Mucosa of descending colon (tissue), 3 donors: ENCODE results near the gene ATP8A2. TPM values are rescaled to one million over a fixed set of nuclear protein-coding genes. Genes with fewer than 3 reads are reported as not detected.

Experiments
- ATAC-seq: fragments of 200-7000 bp; cut with Tn5 transposase; one replicate; pipeline ENCODE4 v1.9.1; 2020; ENCODE audit warnings: mild to moderate bottlenecking, moderate library complexity
- DNase-seq, 3 donors: peaks; one replicate each; pipeline ENCODE4 v3.0.0-alpha.2; 2020
- H3K36me3 ChIP-seq: fragments of 200-600 bp; one replicate; pipeline ENCODE4 v1.8.0; 2021; ENCODE audit warnings: low read depth, mild to moderate bottlenecking
- H3K4me1 ChIP-seq: fragments of 200-600 bp; one replicate; pipeline ENCODE4 v1.8.0; 2021; ENCODE audit warnings: low read depth, mild to moderate bottlenecking
- H3K4me3 ChIP-seq: fragments of 200-600 bp; one replicate; pipeline ENCODE4 v1.8.0; 2021; ENCODE audit warnings: mild to moderate bottlenecking
- H3K9me3 ChIP-seq: fragments of 200-600 bp; one replicate; pipeline ENCODE4 v1.8.0; 2021; ENCODE audit warnings: mild to moderate bottlenecking
- CTCF ChIP-seq: fragments of 200-600 bp; IDR thresholded peaks from one replicate; pipeline ENCODE4 v1.8.0; 2022; ENCODE audit warnings: antibody characterized with exemption, mild to moderate bottlenecking
- intact Hi-C, 2 donors: fragments of 100-400 bp; cut with DNase I in 1 of 2; cut with micrococcal nuclease in 1 of 2; formaldehyde crosslinking; loops; one replicate each; pipeline versions ENCODE4 v1.11.0 to v1.11.1; 2022; cut with DNase I, micrococcal nuclease
- total RNA-seq, 3 donors: library from RNA; stranded (reverse); fragmentation: NEBNext Ultra II Directional in 2 of 3; extraction: Animal tissue kit (Norgen Biotek cat#: 25700) in 2 of 3; gene quantifications; one replicate each; pipeline versions ENCODE4 v1.2.1 to v1.2.4, GENCODE V29; 2021 to 2023
- donor health status: DM: no; HTN: no; CAD: no; lungs with moderate emphysema.
- donor health status: DM: no; HTN: no; CAD: no.
- donor health status: DM: no; HTN: yes; CAD: no.

The ATP8A2 gene
- total RNA-seq, 3 donors from 2014 or later, result 0.22 to 3.6 (median 0.41) TPM

- H3K4me3 ChIP-seq, result no peak overlapping the region
- H3K36me3 ChIP-seq, result no peaks in the 10 kb centered on the region
- TF ChIP-seq CTCF, result no peak
- intact Hi-C loops, result no loop called here
- ATAC-seq (no peak), DNase-seq (no peak)
- no peaks in the 10 kb centered on the region for H3K4me1 ChIP-seq
- no peaks in the 10 kb centered on the region for H3K9me3 ChIP-seq
Measured at GRCh38 chr13:25679936-25680335, 308.2 kb downstream of the ATP8A2 start.

- Histone ChIP-seq H3K4me1 (peaks cover 2% of the 10 kb centered on the region), H3K4me3 (no peak overlapping the region), H3K36me3 (no peaks in the 10 kb centered on the region), H3K9me3 (no peaks in the 10 kb centered on the region)
- no peak for DNase-seq
- no peak for TF ChIP-seq CTCF
- ATAC-seq, result no peak
- intact Hi-C loops, result no loop called here
Measured at GRCh38 chr13:25682276-25682675, 310.5 kb downstream of the ATP8A2 start.

DNA sequence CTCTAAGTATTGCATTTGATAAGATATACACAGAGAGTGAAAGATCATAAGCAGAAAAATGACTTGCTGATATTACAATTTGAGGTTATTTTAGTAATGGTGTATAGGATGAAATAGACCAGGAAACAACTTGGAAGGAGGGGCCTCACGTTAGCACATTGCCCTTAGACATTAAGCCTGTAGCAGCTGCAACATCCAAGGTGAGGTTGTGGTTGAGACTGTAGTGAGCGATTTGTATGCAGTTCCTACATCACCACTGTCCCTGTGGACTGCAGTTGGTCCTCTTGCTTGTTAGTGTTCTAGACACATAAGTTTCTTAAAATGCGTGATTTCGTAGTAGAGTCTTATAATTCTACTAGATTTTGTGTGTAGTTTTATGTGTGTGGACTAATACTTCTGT, 311.3 kb downstream of the ATP8A2 start:
- DNase-seq (no peak), ATAC-seq (no peak)
- no peak overlapping the region for H3K4me3 ChIP-seq
- no peak for TF ChIP-seq CTCF
- H3K9me3 ChIP-seq, result no peaks in the 10 kb centered on the region
- intact Hi-C loops, result no loop called here
- H3K4me1 ChIP-seq, result peaks cover 4% of the 10 kb centered on the region
- H3K36me3 ChIP-seq, result no peaks in the 10 kb centered on the region

DNA sequence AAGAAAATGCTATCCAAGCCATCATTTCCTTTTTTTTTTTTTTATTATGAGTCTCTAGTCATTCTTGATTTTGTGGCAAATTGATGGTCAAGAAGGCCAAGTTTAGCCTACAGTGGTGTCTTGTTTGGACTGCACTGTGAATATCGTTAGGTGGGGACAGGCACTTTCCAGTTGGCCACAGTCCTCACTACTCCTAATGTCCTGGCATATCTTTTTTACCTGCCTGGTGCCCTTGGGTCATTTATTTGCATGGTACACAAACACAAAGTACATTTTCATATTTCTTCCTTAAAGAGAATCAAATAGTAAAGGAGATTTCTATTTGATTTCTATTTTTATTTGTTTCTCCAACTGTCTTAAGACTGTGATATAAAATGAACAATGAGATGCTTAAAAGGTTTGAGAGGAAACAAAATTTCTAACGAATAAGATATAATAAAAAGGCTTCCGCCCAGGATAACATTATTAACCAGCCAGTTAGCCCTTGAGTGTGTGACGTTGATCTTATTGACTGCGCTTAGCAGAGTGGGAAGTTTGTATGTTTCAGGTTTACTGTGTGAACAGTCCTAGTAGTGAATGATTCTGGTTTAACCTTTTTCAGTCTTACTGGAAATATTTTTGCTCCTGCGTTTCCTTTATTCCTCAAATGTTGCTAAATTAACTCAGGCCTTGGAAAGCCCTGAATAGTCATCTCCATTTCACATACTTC, 312.0 kb downstream of the ATP8A2 start:
- Histone ChIP-seq H3K4me1 (peaks cover 4% of the 10 kb centered on the region), H3K9me3 (no peaks in the 10 kb centered on the region), H3K4me3 (no peak overlapping the region), H3K36me3 (no peaks in the 10 kb centered on the region)
- intact Hi-C loops, result no loop called here
- DNase-seq (no peak), ATAC-seq (no peak)
- TF ChIP-seq CTCF, result no peak

DNA sequence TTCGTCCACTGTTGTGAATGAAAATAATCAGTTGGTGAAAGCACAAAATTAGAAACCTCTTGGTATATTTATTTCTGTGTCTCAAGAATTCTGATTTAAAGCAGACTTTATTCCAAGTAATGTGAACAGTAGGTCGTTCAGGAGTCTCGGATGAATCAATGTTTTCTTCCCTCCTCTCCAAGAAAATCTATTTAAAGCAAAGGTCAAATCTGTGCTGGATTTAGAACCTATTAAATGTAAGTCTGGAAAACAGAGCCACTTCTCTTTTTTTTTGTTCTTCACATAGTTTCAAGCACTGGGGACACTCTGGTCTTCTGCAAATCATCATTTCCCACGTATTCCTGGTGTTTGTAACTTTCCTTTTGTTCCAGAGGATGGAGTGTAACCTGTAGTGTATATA, 312.7 kb downstream of the ATP8A2 start:
- Histone ChIP-seq H3K4me1 (peaks cover 4% of the 10 kb centered on the region), H3K4me3 (no peak overlapping the region), H3K9me3 (no peaks in the 10 kb centered on the region), H3K36me3 (no peaks in the 10 kb centered on the region)
- ATAC-seq (no peak), DNase-seq (no peak)
- intact Hi-C loops, result no loop called here
- no peak for TF ChIP-seq CTCF
